Right lobe of liver (tissue), 4 donors: Measurements from ENCODE around the gene KCNN3.

ENCODE experiments used
- POLR2A ChIP-seq: fragments of 450-650 bp; IDR thresholded peaks from one replicate; pipeline ENCODE4 v1.6.1; 2017; ENCODE audit warnings: antibody characterized with exemption, mild to moderate bottlenecking
- TF ChIP-seq, protein P1 (sequence below), 4 donors: fragments of 200-600 bp in 3 of 4; fragments of 450-650 bp in 1 of 4; IDR thresholded peaks; one replicate each; pipeline versions ENCODE4 v1.5.1 to v1.8.0; 2016 to 2022; ENCODE audit warnings: antibody characterized with exemption in 4 of 4, mild to moderate bottlenecking in 2 of 4
- donor health status: DM: no; HTN: no; CAD: no.
- donor health status: DM: no; HTN: no; CAD: no.
- donor health status: DM: no; HTN: yes; CAD: no.

DNA sequence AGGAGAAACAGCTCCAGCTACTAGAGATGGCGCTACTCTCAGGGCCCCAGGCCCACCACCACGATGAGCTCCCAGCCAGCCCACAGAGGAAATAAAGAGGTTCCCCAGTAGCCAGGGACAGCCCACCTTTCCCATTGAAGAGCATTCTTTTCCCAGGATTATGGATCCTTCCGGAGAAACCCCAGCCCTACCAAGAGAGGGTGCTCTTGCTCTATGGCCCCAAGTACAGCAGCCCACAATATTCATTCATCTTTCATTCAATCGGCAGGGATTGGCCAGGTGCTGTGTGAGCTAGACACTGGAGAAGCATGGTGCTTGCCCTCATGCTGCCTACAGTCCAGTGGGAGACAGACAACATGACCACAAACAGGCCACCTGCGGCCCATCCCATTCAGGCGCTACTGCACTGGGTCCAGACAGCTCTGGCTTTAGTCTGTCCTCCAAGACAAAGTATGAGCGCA lies 36.6 kb upstream of the KCNN3 start:
- TF ChIP-seq, protein P1, sequence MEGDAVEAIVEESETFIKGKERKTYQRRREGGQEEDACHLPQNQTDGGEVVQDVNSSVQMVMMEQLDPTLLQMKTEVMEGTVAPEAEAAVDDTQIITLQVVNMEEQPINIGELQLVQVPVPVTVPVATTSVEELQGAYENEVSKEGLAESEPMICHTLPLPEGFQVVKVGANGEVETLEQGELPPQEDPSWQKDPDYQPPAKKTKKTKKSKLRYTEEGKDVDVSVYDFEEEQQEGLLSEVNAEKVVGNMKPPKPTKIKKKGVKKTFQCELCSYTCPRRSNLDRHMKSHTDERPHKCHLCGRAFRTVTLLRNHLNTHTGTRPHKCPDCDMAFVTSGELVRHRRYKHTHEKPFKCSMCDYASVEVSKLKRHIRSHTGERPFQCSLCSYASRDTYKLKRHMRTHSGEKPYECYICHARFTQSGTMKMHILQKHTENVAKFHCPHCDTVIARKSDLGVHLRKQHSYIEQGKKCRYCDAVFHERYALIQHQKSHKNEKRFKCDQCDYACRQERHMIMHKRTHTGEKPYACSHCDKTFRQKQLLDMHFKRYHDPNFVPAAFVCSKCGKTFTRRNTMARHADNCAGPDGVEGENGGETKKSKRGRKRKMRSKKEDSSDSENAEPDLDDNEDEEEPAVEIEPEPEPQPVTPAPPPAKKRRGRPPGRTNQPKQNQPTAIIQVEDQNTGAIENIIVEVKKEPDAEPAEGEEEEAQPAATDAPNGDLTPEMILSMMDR (IDR thresholded peaks at IDR 0.05): peak; percentile 60 to 74 (median 70)
- no peak for TF ChIP-seq POLR2A
